ENCODE results near the gene CTNNBL1.

The CTNNBL1 gene

DNA sequence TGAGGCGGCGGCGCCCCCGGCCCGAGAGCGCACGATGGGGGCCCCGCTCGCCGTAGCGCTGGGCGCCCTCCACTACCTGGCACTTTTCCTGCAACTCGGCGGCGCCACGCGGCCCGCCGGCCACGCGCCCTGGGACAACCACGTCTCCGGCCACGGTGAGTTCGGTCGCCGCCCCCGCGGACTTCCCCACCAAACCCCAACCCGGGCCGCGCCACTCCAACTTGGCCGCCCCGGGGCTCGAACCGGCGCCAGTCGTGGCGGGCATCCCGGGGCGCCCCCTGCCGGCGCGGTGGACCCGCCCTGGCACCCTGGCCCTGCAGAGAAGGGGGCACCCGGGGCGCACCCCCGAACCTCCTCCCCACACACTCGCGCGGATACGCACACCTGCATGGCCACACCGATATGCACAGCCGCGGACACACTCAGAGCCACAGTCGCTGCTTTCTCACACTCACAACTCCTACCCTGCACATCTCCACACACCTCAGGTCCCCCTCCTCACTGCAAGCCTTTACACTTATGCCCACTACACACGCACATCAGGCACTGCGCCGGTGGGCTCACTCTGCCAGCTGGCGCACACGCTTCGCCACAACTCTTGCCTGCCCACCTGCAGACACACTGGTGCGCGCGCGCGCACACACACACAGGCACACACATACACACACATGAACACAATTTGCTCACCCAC is 209.6 kb downstream of the CTNNBL1 start:
- no peak for DNase-seq

DNA sequence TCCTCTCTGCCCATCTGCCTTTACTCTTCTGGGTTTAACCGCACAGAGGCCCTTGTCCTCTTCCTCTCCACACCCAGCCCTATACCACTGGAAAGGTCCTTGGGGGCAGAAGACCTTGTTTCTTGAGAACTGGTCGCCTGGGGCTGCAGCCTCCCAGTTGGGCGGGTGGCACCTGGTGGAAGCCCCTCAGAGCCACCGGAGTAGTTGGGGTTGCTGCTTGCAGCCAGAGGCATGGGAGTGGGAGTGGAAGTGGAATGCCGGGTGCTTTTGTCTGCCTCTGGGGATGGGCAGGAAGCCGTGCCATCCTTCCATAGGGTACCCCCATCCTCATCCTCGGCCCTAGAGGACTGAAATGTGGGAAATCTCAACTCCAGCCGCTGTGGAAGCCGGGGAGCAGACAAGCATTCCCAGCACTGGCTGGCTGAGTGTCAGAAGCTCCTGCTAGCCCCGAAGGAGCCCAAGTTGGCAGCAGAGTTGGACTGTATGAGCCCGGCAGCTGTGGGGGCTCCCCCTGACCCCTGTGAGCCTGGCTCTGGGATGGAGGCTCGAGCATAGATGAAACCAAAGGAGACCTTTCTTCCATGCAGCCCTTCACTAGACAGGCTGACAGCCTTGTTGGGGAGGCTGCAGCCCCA is 210.3 kb downstream of the CTNNBL1 start:
- no peak for DNase-seq

DNA sequence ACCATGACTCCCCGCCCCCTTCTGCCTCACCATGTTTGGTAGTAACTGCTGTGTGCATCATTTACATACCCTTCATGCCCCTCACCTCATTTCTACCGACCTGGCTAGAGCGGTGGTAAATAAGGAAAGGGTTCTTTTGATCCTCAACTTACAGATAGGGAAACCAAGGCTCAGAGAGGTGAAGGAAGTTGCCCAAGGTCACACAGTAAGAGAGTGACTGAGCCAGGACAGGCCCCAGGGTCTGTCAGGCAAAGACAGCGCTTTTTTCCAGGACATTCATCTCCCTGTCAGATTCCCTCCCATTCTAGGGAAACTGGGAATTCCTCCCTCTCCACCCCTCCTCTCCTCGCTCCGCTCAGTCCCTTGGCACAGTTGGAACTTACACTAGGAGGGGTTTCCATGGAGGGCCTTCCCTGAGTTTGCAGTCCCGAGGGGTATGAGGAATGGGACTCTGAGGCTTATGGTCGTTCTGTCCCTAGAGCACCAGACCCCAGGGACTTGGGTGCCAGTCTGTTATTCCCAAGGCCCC is 211.1 kb downstream of the CTNNBL1 start:
- DNase-seq = no peak

DNA sequence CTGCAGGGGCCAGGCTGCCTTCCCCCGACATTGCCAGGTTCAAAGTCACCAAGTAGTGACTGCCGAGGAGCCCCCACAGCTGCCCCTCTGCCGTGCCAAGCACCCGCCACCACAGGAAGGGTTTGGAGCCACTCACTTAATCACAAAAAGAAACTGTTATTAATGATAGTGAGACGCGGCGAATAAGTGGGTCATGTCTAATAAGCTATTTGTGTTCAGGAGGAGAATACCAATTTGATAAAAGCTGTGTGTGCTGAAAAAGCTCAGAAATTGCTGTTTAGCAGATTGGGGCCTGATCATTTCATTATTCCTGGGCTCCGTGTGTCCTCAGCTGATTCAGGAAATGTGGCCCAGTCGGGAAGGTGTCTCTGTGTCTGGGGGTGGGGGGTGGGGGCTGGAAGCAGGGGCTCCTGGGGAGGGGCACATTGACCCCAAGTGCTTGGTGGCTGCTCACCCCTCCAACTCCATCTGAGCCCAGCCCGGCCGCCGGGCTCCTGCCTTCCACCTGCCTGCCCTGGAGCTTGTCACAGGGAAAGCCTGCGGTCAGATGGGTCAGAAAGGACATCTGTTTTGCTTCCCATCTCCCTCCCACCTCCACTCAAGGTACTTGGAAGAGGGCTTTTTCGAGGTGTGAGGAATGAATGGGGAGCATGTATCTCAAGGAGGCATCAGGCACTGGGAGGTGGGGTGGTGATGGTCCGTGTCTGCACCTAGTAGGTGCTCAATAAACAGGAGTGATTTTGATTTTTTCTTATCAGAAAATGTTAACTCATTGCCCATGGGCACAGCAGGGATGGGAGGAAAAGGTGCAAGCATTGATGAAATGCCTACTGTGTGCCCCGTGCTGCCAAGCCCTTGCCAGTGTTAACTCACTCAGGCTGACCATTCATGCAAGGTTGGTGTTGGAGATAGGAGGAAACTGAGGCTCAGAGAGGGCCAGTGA is 212.1 kb downstream of the CTNNBL1 start:
- no peak for DNase-seq

DNA sequence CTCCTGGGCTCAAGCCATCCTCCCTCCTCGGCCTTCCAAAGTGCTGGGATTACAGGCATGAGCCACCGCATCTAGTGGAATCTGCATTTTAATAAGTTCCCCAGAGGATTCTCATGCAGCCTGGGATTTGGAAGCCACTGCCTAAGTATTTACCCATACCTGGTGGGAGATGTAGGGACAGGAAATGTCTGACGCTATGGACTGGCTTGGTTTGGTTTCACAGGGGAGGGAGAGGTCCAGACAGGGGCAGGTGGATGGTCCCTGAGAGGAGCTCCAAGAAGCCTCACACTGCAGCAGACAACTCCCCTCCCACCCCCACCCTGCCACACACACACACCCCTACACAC is 213.5 kb downstream of the CTNNBL1 start:
- no peak for DNase-seq

DNA sequence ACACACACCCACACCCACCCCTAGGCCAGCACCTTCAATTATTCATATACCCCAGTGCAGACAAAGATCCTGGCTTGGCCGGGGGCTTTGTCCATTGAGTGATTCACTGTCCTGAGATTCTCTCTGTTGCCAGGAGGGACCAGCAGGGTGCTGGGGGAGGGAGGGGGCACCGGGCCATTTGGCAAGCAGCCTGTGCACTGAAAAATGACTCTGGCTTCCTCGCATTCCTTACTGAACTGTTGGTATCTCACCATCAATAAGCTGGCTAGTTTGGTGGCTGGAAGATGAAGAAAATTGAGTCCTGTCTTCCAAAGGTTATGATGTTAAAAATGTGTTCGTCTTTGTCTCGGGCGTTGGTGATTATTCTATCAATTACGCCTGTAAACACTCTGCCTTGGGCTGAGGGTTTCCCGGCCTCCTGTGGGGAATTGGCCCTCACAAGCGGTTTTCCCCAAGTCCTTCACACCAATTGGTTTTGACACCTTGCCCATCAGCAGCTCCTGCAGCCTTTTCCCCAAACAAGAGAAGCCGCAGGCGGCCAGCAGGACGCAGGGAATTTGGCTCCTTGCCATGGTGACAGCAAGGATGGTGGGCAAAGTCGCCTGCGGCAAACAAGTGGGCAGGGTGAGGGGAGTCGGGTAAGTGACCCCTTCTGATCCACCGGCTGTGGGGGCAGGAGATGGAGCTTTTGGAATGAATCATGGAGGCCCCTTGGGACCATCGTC is 214.0 kb downstream of the CTNNBL1 start:
- peak; percentile 78 for DNase-seq

DNA sequence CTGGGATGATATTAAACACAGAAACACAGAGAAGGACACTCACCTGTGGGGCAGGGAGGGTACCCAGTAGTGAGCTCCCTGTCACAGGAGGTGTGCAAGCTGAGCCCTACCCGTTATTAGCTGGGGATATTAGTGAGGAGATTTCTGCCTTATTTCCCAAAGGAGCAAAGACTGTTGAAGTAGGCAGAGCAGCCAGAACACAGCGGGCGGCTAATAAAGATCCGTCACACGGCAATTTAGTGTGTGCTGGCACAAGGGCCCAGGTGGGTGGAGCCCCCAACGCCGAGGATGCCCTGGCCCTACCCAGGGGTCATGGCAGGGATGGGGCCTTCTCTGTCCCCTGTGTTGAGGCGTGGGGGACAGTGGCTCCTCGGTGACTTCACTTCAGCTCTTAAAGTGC is 217.4 kb downstream of the CTNNBL1 start:
- peak; percentile 23 for DNase-seq

DNA sequence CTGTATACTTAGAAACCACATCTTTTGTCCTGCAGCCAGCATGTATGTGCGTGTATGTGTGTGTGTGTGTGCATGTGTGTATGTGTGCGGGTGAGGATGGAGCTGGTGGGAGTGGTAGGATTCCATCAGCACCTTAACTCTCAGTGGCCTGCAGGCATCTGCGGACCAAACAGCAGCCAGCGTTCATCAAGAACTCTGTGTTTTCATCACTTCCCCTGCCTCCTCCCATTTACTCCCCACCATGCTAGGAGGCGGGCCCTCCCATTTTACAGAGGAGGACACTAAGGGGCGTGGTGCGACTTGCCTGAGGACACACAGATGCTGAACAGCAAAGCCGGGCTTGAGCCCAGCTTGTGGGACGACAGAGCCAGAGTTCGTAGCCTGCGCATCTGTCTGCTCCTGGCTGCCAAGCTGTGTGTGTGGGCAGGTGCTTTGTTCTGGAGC is 218.0 kb downstream of the CTNNBL1 start:
- DNase-seq = peak; percentile 87

DNA sequence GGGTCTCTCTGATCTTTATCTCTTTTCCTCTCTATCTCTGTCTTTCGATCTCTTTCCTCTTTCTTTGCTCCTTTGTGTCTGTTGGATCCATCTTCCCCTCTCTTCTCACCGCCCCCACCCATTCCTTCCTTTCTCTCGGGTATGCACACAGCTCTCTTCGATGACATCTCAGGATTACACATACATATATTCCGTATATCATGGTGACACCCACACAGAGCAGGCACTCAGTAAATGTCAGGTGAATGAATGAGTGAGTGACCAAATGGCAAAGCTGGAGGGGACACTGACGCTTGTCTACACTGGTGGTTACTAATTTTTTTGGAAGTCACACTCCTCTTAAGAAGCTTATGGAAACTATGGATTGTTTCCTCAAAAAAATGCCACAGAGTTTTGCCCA is 219.0 kb downstream of the CTNNBL1 start:
- no peak for DNase-seq

DNA sequence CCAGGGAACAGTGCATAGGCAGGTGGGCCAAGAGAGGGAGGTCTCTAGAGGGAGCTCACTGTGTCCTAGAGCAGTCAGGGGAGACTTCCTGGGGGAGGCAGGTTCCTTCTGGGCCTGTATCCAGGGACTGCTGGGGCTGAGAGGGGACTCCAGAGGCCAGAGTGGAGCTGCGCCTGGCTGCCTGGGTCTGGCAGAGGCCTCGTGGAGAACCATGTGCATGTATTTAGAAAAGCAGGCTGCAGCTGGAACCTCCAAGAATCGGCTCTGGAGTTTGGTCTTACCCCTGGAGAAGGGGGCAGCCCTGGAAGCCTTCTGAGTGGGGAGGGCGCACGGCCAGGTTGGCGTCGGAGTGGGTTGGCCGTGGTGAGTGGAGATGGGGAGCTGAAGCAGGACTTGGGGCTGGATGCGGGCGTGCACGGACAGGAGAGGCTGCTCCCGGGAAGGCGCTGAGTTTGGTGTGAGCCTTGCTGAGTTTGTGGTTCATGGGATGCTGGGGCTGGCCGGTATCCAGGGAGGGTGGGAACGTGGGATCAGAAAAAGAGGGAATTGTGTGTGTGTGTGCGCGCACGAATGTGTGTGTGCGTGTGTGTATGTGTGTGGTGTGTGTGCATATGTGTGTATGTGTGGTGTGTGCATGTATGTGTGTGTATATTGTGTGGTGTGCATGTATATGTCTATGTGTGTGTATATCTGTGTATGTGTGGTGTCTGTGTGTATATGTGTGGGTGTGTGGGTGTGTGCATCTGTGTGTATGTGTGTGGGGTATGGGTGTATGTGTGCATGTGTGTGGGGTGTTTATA is 219.9 kb downstream of the CTNNBL1 start:
- no peak for DNase-seq

DNA sequence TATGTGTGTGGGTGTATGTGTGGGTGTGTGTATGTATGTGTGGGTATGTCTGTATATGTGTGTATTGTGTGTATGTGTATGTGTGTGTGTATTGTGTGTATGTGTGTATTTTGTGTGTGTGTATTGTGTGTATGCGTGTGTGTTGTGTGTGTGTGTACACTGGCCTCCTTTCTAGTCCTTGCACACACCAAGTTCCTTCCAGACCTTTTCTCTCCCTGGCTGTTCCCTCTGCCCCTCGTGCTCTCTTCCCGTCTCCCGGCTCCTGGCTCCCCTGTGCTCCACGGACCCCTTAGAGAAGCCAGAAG is 220.5 kb downstream of the CTNNBL1 start:
- no peak for DNase-seq

DNA sequence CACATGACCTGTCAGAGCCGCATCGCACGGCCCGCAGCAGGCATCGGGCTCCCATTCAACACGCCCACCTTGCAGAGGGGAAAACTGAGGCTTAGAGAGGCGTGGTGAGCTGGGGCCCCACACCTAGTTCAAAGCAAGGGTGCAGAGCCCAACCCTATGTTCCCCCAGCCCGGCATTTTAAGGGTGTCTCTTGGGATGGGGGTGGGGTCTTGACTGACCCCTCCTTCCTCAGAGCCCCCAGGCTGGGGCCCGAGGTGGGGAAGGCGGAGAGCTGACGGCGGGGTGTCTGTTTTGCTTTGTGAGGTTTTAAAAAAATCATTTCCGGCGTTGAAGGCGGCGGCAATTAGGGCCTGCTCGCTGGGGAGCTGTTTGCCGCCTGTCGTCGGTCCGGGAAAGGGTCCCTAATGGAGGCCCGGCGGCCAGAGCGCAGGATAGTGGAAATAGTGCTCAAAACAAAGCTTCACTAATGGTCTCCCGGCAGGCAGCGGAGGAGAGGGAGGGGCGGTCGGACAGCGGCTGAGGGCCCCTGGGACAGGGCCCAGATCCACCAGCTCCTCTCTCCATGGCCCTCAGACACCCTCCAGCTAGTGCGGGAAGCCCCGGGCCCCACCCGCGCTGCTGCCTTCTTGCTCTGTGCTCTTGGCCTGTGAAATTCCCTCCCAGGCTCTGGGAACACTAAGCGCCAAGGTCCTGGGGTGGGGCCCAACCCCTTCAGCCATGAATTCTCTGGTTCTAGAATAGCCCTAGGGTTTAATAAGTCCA is 221.0 kb downstream of the CTNNBL1 start:
- peak; percentile 79 for DNase-seq

DNA sequence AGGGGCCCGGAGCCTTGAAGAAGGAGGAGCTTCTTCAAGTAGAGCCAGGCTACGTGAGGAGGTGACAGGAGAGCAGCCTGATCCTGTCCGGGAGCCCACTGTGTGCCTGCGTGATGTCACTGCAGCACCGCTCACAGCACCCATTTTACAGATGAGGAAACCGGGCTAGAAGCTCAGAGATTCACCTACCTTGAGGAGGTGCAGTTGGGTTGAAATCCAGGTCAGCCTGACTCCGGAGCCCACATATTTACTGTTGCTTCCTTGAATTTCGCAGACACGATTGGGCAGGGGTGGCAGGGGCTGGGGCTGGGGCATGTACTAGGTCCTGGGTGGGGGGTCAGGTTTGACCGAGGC is 221.6 kb downstream of the CTNNBL1 start:
- DNase-seq = no peak

DNA sequence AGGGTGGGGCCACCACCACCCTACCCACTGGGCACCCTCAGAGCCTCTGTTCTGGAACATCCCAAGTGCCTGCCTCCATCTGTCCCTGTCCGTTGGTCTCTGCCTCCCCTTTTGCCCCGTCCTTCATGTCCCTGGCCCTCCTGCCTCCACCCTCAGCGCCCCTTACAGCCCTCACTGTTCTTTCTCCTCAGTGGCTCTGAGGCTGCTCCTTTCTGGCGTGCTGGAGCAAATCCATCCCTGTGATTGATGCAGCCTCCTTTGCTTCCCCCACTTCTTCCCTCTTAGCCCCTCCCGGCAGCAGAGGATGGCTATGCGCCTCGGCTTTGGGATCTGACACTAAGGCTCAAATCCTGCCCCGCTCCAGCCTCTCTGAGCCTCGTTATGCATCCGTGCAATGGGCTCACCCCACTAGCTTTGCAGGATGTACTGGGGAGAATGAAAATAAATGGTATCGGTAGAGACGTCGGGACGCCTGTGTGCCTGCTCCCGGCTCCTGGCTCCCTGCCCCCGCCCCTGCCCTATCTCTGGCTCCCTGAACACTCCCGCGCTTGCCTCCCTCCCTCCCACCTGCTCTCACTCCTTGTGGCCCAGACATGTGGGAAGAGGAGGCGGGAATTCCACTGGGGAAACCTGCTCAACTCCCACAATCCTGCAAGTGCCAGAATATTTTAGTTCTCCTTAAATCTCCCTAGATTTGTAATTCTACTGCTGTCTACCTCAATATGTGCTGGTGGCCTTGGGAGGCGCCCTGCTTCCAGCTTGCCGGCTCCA is 222.2 kb downstream of the CTNNBL1 start:
- DNase-seq = peak; percentile 64

DNA sequence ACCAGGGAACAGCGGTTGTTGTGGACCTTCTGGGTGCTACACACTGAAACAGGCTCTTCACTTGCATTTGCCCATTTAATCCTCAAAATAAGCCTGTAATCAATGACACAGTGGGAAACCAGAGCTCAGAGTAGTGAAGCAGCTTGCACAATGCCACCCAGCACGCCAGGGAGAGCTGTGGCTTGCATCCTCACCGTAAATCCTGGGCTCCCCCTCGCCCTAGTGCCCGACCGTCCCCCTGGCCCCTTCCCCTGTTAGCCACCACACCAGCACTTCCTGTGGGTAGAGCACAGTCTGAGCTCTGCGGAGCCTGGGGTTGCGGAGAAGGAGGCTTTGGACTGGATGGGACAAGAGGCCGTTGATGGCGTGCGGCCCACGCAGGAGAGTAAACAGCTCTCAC is 223.6 kb downstream of the CTNNBL1 start:
- DNase-seq = no peak

DNA sequence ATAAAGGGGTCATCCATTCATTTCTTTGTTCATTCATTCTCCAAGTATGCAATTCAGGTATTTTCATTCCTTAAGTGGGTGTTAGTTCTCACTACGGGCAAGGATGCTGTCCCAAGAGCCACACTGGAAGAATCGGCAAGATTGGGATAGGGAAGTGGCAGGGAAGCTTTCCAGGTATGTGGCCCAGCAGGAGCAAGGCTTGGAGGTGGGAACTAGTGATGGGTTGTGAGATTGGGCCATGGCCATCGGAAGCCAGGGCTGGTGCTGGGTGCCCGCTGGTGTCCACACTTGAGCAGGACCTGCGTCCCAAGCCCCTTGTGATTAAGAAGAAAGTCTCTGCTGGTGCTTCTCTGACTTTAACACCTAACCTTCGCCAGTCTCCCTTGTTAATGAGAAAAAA is 224.2 kb downstream of the CTNNBL1 start:
- DNase-seq = no peak

DNA sequence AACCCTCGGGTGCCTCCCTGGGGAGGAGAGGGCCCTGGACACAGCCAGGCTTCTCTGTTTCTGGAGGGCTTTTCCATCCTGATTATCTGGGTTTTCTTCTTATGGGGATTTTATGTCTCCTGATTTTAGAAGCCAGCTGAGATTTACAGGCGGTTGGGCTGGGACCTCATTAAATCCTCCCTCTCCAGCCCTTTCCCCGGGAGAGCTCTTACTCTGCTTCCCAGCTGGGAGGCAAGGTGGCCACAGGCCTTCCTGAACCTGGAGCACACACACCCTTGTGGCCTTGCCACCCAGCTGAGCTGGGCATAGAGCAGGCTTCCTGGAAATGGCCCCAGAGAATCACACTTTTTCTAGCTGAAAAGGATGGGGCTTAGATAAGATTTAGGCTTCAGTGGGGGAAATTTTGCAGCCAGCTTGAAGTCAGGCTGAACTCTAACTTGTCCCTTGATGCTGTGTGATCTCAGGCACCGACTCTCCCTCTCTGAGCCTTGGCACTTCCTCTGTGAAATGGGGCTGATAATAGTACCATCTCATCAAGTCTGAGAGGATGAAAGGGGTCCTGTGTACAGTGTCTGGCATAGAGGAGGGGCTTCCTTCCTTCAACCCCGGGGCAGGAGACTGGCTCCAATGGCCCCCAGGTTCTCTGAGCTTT is 225.7 kb downstream of the CTNNBL1 start:
- peak; percentile 26 for DNase-seq

DNA sequence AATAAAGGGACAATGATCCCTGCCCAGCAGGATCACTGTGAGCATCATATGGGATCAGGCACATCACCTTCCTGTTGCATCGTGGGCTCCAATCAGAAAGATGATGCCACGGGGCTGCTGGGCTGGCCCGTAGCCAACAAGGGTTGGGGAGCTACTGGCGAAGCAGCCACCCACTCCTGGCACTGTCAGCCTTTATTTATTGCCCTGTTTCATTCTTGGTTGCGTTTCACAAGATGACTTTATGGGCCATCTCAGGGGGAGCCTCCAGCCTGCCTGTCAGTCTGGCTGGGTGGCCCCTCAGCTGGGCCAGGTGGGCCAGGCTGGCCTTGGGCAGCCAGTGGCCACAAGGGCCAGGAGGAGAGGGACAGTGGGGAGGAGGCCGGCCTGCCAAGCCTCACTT is 226.4 kb downstream of the CTNNBL1 start:
- DNase-seq = no peak

DNA sequence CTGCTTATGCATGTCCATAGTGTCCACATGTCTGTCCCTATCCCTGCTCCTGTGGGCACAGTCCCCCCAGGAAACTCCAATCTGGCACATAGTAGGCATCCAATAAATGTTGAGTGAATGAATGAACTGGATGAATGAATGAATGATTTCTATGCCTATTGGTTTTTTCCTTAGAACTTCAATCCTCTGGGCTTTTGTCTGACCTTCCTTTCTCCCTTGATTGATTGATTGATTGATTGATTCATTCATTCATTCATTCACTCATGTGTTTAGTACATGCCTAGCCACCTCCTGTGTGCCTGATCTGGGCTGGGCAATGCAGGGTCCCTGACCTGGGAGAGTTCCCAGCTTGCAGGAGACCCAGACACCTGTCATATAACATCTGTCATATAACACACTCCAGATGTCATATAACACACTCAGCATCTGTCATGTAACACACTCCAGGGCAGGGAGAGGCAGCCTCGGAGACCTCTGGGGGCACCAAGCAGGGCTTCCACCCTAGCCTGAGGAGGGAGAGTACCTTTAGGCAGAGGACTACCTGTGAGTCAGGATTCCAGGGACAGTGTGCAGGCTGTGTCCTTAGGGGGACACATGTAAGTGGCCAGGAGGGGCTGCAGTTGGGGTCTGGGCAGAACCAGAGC is 227.0 kb downstream of the CTNNBL1 start:
- DNase-seq = no peak

Measured in NCI-H2227 treated with DMSO at 0.1 percent for 48 hours (cell line).